Measurements from ENCODE around the gene TRPM3. TPM values are rescaled to one million over a fixed set of nuclear protein-coding genes. Genes with fewer than 3 reads are reported as not detected.

Gene TRPM3
- total RNA-seq, 1 experiment from 2014 or later = 5.4 TPM

- Mint-ChIP-seq H3K27ac (no peak overlapping the region), H3K4me3 (no peak overlapping the region), H3K27me3 (ENCODE audit: low read depth) (no peaks in the 10 kb centered on the region), H3K9me3 (no peaks in the 10 kb centered on the region), H3K4me1 (peaks cover 12% of the 10 kb centered on the region), H3K36me3 (no peaks in the 10 kb centered on the region)
- ATAC-seq = no peak
- DNase-seq (ENCODE audit: low spot score) = no peak
- ChIA-PET POLR2A (no interaction called here), CTCF (no interaction called here)
- TF ChIP-seq TEAD4 (CRISPR knock-in tag; IDR thresholded peaks at IDR 0.05) (no peak), CREM (CRISPR knock-in tag; IDR thresholded peaks at IDR 0.05) (no peak), ETV6 (CRISPR knock-in tag; IDR thresholded peaks at IDR 0.05) (no peak), ZNF396 (CRISPR knock-in tag; IDR thresholded peaks at IDR 0.05; ENCODE audit: borderline replicate concordance) (no peak), GABPB1 (CRISPR knock-in tag; IDR thresholded peaks at IDR 0.05) (no peak), MXD4 (CRISPR knock-in tag; IDR thresholded peaks at IDR 0.05; ENCODE audit: borderline replicate concordance) (no peak), ZNF263 (CRISPR knock-in tag; IDR thresholded peaks at IDR 0.05; ENCODE audit: low read depth) (no peak), MAX (CRISPR knock-in tag; IDR thresholded peaks at IDR 0.05) (no peak), ZNF532 (CRISPR knock-in tag; IDR thresholded peaks at IDR 0.05; ENCODE audit: borderline replicate concordance) (no peak), CREB1 (CRISPR knock-in tag; IDR thresholded peaks at IDR 0.05) (no peak), ZBTB43 (CRISPR knock-in tag; IDR thresholded peaks at IDR 0.05) (no peak), JUN (CRISPR knock-in tag; IDR thresholded peaks at IDR 0.05) (no peak), TEAD1 (CRISPR knock-in tag; IDR thresholded peaks at IDR 0.05) (no peak), ZNF425 (CRISPR knock-in tag; conservative IDR thresholded peaks at IDR 0.05) (no peak), RORB (CRISPR knock-in tag; IDR thresholded peaks at IDR 0.05) (no peak), CTCF (IDR thresholded peaks at IDR 0.05) (no peak), ZNF671 (CRISPR knock-in tag; IDR thresholded peaks at IDR 0.05) (no peak), SP1 (CRISPR knock-in tag; conservative IDR thresholded peaks at IDR 0.05) (no peak)
- TF ChIP-seq, protein P1, sequence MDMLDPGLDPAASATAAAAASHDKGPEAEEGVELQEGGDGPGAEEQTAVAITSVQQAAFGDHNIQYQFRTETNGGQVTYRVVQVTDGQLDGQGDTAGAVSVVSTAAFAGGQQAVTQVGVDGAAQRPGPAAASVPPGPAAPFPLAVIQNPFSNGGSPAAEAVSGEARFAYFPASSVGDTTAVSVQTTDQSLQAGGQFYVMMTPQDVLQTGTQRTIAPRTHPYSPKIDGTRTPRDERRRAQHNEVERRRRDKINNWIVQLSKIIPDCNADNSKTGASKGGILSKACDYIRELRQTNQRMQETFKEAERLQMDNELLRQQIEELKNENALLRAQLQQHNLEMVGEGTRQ (CRISPR knock-in tag; IDR thresholded peaks at IDR 0.05) = no peak
Measured at GRCh38 chr9:71032779-71033178, 88.6 kb downstream of the TRPM3 start.

Data from WTC11 (cell line).